ENCODE measurements around the gene PEX14.

The PEX14 gene

GRCh38 chr1:10662090-10662688 is 187.4 kb downstream of the PEX14 start:
- no peak overlapping the region for H3K4me3 ChIP-seq (replicated peaks; ENCODE audit: low read depth, low read length)
- no peak for DNase-seq (ENCODE audit: extremely low read depth, low read depth)
- TF ChIP-seq CTCF (IDR thresholded peaks at IDR 0.05; ENCODE audit: low read depth, low read length, missing control alignments) = no peak

- no peak for DNase-seq (ENCODE audit: extremely low read depth, low read depth)
- no peak overlapping the region for H3K4me3 ChIP-seq (replicated peaks; ENCODE audit: low read depth, low read length)
- TF ChIP-seq CTCF (IDR thresholded peaks at IDR 0.05; ENCODE audit: low read depth, low read length, missing control alignments) = no peak
Observed at GRCh38 chr1:10662824-10663677, 188.3 kb downstream of the PEX14 start.

- H3K4me3 ChIP-seq (replicated peaks; ENCODE audit: low read depth, low read length) = no peak overlapping the region
- no peak for TF ChIP-seq CTCF (IDR thresholded peaks at IDR 0.05; ENCODE audit: low read depth, low read length, missing control alignments)
- DNase-seq (ENCODE audit: extremely low read depth, low read depth) = no peak
Observed at GRCh38 chr1:10663678-10664035, 188.9 kb downstream of the PEX14 start.

- no peak overlapping the region for H3K4me3 ChIP-seq (replicated peaks; ENCODE audit: low read depth, low read length)
- TF ChIP-seq CTCF (IDR thresholded peaks at IDR 0.05; ENCODE audit: low read depth, low read length, missing control alignments) = no peak
- DNase-seq (ENCODE audit: extremely low read depth, low read depth) = no peak
Observed at GRCh38 chr1:10664251-10664650, 189.5 kb downstream of the PEX14 start.

GRCh38 chr1:10665226-10665625 is 190.5 kb downstream of the PEX14 start:
- no peak for DNase-seq (ENCODE audit: extremely low read depth, low read depth)
- no peak for TF ChIP-seq CTCF (IDR thresholded peaks at IDR 0.05; ENCODE audit: low read depth, low read length, missing control alignments)

GRCh38 chr1:10665930-10666850 is 191.4 kb downstream of the PEX14 start:
- no peak for TF ChIP-seq CTCF (IDR thresholded peaks at IDR 0.05; ENCODE audit: low read depth, low read length, missing control alignments)
- DNase-seq (ENCODE audit: extremely low read depth, low read depth) = no peak

More at GRCh38 chr1:10665226-10665625, 190.5 kb downstream of the PEX14 start:
- H3K4me3 ChIP-seq (replicated peaks; ENCODE audit: low read depth, low read length) = no peak overlapping the region

More at GRCh38 chr1:10665930-10666850, 191.4 kb downstream of the PEX14 start:
- no peak overlapping the region for H3K4me3 ChIP-seq (replicated peaks; ENCODE audit: low read depth, low read length)
